GM18907 (cell line): ENCODE data around the gene SPATA32.
A peak's percentile ranks its signal among the peaks of the same experiment; 100 is the strongest.

ENCODE experiments used
- ATAC-seq: cut with Tn5 transposase; IDR thresholded peaks from one replicate; pipeline ENCODE4 v1.9.1; 2021; ENCODE audit warnings: mild to moderate bottlenecking, moderate library complexity; ENCODE audit not compliant: unreplicated experiment

The SPATA32 gene

GRCh38 chr17:45230410-45230786, 31.5 kb downstream of the SPATA32 start:
- ATAC-seq: no peak

GRCh38 chr17:45229681-45230409, 32.0 kb downstream of the SPATA32 start:
- no peak for ATAC-seq

- peak; percentile 39 for ATAC-seq
Observed at GRCh38 chr17:45228763-45229539, 32.9 kb downstream of the SPATA32 start.

- no peak for ATAC-seq
Observed at GRCh38 chr17:45227926-45228762, 33.8 kb downstream of the SPATA32 start.

GRCh38 chr17:45227101-45227925, 34.6 kb downstream of the SPATA32 start:
- peak; percentile 18 for ATAC-seq

- no peak for ATAC-seq
Observed at GRCh38 chr17:45226576-45226975, 35.3 kb downstream of the SPATA32 start.

- ATAC-seq: peak; percentile 45
Observed at GRCh38 chr17:45225964-45226530, 35.8 kb downstream of the SPATA32 start.

GRCh38 chr17:45225051-45225700, 36.7 kb downstream of the SPATA32 start:
- no peak for ATAC-seq

- ATAC-seq: no peak
Observed at GRCh38 chr17:45224671-45225050, 37.2 kb downstream of the SPATA32 start.

GRCh38 chr17:45223539-45224528, 38.1 kb downstream of the SPATA32 start:
- no peak for ATAC-seq

- no peak for ATAC-seq
Observed at GRCh38 chr17:45222996-45223538, 38.8 kb downstream of the SPATA32 start.

- no peak for ATAC-seq
Observed at GRCh38 chr17:45222289-45222995, 39.5 kb downstream of the SPATA32 start.

GRCh38 chr17:45222014-45222288, 39.9 kb downstream of the SPATA32 start:
- no peak for ATAC-seq

GRCh38 chr17:45221081-45222013, 40.5 kb downstream of the SPATA32 start, which contains the start of gene FMNL1:
TSS of gene FMNL1 (plus strand) at chr17:45221885. CDS start at chr17:45222125, 240 bp downstream.
- no peak for ATAC-seq

- no peak for ATAC-seq
Observed at GRCh38 chr17:45220079-45220478, 41.8 kb downstream of the SPATA32 start.

GRCh38 chr17:45218895-45219661, 42.8 kb downstream of the SPATA32 start:
- no peak for ATAC-seq
